HG03442 (cell line): ENCODE results near the gene LGALS7.
"Not testable (repeated sequence)": the region's sequence is repeated elsewhere in the genome, so short reads cannot be mapped to it uniquely, and the experiment has no call there.

Source experiments
- ATAC-seq: cut with Tn5 transposase; IDR thresholded peaks from one replicate; pipeline ENCODE4 v1.9.1; 2021; ENCODE audit warnings: mild to moderate bottlenecking, moderate library complexity; ENCODE audit not compliant: unreplicated experiment

The LGALS7 gene

DNA sequence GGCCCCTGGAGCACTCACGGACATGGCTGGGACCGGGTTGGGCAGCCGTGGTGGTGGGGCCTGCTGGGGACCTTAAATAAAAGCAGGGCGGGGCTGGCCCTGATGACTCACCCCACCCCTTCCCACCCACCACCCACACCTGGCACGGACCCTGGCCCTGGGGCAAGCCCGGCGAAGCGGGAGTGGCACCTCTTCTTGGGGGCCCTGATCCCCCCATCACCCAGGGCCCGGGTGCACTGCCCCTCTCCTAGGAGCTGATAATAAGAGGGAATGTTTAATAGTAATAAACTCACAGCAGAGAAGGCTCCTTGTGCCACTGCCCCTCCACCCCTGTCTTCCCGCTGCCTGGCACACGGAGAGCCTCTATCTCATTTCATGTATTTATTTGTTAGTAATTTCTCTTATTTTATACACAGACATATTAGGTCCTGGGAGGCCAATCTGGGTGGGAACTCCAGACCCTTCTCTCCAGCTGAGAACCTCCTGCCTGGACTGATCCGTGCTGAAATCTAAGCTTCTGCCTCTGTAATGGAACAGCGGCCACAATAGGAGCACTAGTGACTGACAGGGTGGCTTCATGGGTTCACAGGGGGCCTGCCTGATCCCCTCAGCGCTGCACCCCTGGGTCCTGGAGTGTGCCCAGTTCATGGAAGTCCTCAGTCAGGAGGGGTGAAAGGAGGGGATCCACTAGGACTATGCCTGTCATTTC lies at the start of gene LGALS7:
TSS of gene LGALS7 (minus strand) at position 49 of the 709 bp plus-strand sequence. CDS start at position 24, 25 bp downstream.
- ATAC-seq = no peak

DNA sequence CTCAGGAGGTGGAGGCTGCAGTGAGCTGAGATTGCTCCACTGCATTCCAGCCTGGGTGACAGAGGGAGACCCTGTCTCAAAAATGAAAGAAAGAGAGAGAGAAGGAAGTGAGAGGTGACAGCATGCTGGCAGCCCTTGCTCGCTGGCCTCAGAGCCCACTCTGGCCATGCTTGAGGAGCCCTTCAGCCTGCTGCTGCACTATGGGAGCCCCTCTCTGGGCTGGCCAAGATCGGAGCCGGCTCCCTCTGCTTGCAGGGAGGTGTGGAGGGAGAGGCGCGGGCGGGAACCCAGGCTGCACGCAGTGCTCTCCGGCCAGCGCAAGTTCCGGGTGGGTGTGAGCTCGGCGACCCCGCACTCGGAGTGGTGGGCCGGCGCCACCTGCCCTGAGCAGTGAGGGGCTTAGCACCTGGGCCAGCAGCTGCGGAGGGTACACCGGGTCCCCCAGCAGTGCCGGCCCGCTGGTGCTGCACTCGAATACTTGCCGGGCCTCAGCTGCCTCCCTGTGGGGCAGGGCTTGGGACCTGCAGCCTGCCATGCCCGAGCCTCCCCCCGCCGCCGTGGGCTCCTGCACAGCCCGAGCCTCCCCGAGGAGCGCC lies 48.0 kb upstream of the LGALS7 start:
- ATAC-seq = not testable (repeated sequence)

DNA sequence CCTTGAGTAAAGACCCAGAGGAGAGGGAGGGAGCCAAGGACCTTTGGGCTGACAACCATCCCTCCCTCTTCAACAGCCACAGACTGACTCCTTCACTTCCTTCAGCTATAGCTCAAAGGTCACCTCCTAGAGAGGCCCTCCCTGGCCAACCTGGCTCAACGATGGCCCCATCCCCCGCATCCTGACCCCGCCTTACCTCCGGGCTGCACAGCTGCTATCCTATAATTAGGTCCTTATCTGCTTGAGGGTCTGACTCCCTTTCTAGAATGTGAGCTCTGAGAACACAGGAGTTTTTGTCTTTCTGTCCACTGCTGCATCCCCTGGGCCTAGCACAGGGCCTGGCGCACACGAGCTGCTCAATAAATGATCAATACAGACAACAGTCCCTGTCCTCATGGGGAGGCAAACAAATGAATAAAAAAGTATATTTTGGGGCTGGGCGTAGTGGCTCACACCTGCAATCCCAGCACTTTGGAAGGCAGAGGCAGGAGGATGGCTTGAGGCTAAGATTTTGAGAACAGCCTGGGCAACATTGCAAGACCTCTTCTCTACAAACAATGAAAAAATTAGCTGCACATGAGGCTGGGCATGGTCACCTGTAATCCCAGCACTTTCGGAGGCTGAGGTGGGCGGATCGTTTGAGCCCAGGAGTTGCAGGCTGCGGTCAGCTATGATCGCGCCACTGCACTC lies 46.1 kb upstream of the LGALS7 start:
- no peak for ATAC-seq

DNA sequence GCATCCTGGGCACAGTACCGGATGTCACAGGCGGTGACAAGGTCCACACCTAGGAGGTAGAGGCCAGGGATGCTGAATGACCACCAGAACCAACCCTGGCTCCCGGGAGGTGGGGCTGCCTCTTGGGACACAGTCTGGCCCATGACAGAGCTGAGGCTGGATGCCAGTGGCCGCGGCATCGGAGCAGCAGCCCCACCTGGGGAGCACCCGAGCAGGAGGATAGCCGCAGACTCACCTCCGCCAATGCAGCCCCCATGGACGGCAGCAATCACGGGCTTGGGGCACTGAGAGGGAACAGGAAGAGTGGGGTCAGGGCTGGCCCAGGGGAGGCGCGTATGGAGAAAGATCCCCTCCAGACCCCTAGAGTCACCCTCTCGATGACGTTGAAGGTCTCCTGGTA lies 43.8 kb upstream of the LGALS7 start:
- ATAC-seq = no peak

DNA sequence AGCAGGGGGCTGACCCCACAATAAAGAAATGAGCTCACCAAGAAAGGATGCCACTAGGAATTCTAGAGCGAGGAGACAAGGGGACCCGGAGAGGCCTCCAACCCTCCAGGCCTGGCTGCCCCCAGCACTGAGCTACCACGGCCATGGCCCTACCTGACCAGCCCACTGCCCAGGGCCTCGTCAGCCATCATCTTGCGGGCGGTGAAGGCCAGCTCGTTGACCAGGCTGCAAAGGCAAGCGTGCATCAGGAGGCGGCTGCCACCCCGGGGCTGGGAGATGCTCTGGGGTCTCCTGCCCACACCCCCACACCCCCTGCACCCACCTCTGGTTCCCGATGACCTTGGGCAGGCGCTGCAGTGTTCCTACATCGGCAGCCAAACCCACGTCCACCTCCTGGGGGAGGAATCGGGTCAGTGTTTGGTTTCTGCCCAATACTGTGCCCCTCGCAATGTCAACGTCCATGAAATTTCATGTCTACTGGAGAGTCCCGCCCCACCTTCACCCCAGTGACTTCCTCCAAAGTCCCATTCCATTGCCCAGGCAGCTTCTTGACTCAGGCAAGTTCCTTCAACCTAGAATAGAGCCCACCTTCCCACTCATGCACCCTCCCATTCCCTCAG lies 42.9 kb upstream of the LGALS7 start:
- ATAC-seq = no peak

DNA sequence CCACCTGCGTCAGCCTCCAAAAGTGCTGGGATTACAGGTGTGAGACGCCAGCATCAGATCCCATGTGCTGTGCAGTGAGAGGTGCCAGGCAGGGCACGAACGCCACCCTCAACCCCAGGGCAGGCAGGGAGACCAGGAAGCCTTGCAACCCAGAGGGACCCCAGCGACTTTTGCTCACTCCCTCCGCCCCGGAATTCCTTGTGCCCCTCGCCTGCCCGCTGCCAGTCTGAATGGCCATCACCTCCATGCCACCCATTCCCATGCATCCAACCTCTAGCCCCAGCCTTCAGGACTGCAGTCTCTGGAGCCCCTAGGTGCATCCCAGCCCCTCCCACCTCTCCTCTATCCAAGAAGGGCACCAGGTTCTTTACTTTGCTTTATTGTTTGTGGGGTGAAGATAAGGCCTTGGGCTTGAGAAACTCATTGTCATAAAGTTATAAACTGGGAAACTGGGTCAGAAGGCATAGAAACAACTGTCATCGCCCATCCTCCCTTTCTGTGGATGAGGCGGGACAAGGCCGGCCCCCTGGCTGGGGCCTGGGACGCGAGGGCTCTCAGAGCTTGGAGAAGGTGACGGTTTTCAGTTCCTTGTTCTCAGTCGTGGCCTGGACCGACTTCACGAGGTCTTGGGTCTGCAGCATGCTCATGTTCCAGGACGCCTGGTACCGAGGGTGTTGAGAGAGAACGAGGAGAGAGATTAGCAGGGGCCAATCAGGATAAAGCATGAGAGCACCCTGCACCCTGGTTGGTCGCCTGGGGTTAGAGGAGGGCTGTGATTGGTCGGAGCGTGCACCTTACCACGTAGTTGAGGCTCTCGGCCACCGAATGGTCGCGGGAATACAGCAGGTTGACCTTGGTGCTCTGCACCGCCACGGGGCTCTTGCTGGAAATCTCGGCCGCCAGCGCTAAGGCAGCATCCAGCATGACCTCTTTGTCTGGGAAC lies 42.0 kb upstream of the LGALS7 start:
- no peak for ATAC-seq

DNA sequence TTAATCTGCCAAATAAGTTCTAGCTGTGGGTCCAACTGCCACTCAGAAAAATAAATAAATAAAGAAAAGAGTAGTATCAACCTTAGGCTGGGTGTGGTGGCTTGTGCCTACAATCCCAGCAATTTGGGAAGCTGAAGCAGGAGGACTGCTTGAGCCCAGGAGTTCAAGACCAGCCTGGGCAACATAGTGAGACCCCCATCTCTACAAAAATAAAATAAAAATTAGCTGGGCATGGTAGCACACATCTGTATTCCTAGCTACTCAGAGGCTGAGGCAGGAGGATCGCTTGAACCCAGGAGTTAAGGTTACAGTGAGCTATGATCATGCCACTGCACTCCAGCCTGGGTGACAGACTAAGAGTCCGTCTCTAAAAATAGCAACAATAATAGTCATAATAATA lies 40.6 kb upstream of the LGALS7 start:
- ATAC-seq = not testable (repeated sequence)

DNA sequence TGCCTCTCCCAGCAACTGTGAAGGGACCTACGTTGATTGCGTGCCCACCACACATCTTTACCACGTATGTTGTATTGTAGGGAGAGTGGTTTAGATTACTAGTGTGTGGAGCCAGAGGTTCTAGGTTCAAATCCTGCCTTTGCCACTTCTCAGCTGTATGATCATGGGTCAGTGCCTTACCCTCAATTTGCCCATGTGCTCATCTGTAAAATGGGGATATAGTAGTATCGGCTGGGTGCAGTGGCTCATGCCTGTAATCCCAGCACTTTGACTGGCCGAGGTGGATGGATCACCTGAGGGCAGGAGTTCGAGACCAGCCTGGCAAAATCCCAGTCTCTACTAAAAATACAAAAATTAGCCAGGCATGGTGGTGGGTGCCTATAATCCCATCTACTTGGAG lies 40.0 kb upstream of the LGALS7 start:
- no peak for ATAC-seq

DNA sequence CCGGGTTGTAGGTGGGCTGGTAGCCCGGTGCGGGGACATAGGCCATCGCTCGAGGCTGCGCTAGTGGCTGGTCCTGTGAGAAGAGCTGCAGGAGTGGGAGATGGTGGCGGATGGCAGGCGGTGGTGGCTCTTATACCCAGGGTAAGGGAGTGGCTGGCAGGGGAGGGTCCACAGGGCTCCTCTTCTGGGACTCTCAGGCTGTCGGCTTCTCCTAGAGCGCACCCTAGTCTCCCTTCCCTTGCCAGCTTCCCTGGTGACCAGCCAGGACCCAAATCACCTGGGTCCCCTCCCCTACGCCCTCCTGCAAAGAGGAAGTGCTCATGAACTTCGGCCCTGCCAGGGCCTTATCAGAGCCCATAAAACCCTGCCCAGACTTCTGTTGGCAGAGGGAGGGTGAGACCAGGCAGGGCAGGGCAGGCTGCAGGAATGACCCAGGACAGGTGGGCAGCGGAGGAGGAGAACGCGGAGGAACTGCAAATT lies 39.6 kb upstream of the LGALS7 start, which contains the start of gene LGALS4:
TSS of gene LGALS4 (minus strand) at position 105 of the 480 bp plus-strand sequence. CDS start at position 46, 59 bp downstream.
- no peak for ATAC-seq

DNA sequence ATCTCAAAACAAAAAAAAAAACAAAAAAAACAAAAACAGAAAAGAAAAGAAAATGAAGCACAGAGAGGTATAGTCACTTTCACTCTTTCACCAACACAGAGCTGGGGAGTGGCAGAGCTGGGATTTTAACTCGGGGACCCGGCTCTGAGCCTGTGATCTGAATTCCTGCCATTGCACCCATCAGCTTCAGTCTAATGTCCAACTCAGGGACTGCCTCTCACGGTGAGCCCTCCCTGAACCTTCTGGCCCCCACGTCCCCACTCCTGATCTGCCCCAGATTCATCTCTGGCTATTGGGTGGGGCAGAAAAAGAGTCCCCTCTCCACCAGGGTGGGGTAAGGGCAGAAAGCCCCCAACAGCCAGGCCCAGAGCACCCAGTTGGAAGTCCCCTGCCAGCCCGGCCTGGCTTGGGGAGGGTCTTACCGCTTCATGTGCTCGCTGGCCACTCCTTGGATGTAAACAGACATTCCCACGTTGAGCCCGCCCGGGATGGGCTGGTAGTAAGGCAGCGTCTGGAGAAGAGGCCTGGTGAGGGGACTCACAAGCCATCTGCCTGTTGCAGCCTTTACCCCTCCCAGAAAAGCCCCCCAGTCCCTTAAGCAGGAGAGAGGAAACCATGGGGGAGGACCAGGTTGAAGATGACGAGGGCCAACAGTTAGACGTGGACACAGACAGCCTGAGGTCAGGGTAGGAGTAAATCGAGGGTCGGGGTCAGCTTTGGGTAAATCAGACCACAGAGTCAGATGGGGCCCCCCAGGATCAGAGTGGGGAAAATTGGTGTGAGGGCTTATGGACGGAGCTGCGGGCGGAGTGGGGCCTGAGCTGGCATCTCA lies 38.9 kb upstream of the LGALS7 start:
- ATAC-seq = no peak

DNA sequence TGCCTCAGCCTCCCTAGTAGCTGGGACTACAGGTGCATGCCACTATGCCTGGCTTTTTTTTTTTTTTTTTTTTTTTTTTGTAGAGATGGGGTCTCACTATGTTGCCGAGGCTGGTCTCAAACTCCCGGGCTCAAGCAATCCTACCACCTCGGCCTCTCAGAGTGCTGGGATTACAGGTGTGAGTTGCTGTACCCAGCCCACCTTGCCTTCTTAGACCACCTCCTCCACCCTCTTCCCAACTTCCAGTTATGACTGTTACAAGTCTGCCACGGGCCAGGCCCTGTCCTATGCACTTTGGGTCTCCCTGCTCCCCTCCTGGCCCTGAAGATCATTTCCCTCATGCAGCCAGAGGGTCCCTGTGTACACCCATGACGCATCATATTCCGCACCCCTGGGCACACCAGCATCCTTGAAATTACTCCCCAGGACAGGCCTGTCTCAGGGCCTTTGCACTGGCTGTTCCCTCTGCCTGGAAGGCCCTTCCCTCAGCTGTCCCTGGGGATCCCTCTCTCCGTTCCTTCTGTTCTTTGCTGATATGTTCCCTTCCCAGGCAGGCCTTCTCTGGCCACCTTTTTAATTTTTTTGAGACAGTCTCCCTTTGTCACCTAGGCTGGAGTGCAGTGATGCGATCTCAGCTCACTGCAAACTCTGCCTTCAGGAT lies 36.4 kb upstream of the LGALS7 start:
- ATAC-seq = no peak

DNA sequence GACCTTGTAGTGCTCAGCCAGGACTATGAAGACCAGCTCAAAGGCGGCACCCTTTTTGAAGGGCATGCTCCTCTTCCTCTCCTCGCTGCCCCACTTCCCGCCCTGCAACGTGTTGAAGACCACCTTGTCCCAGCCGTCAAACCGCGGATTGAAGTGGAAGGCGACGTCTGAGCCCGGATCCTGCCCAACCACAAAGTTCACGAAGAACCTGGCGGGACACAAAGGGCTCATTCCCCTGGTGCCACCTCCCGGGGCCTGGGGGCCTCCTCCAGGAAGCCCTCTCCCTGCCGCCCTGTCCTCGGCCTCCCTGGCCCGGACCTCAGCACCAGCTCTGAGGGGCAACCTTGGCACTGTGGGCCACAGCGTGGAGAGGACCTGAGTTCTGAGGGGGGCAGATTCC lies 35.4 kb upstream of the LGALS7 start:
- no peak for ATAC-seq

DNA sequence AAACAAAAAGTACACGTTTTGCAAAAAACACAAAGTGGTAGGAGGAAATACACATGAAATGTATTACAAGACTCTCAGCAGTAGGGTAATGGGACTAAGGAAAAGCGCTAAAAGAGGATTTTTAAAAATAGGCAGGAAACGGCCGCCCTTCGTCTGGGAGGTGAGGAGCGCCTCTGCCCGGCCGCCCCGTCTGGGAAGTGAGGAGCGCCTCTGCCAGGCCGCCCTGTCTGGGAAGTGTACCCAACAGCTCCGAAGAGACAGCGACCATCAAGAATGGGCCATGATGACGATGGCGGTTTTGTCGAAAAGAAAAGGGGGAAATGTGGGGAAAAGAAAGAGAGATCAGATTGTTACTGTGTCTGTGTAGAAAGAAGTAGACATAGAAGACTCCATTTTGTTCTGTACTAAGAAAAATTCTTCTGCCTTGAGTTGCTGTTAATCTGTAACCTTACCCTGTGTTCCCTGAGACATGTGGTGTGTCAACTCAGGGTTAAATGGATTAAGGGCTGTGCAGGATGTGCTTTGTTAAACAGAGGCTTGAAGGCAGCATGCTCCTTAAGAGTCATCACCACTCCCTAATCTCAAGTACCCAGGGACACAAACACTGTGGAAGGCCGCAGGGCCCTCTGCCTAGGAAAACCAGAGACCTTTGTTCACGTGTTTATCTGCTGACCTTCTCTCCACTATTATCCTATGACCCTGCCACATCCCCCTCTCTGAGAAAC lies 34.2 kb upstream of the LGALS7 start:
- ATAC-seq = not testable (repeated sequence)

DNA sequence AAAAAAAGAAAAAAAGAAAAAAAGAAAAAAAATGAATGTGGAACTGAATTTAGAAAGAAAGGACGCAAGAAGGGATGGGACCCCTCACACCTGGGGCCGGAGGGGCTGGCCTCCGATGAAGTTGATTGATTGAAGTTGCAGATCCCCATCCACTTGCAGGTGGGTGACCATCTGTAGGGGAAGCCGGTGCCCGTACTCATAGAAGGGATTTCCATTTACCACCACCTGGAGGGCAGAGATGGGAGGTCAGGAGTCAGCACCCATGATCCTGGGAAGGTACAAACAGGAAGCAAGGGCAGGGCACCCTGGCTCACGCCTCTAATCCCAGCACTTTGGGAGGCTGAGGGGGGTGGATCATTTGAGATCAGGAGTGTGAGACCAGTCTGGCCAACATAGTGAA lies 33.1 kb upstream of the LGALS7 start:
- ATAC-seq = no peak

DNA sequence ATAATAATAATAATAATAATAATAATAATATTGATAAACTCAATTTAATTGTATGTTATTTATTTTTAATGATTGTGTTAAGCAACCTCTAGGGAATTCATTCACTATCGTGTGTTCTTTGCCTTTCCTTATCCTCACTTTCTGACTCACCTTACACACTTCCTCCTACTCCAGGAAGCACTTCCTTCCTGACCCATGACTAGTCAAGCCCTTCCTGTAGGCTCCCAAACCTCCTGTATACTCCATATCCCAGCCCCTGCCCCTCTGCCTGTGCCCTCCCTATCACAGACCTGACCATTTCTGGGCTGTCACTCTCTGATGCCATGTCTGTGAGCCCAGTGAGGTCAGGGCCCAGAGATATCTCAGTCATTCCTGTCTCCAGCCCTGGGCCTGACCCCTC lies 31.9 kb upstream of the LGALS7 start:
- no peak for ATAC-seq

DNA sequence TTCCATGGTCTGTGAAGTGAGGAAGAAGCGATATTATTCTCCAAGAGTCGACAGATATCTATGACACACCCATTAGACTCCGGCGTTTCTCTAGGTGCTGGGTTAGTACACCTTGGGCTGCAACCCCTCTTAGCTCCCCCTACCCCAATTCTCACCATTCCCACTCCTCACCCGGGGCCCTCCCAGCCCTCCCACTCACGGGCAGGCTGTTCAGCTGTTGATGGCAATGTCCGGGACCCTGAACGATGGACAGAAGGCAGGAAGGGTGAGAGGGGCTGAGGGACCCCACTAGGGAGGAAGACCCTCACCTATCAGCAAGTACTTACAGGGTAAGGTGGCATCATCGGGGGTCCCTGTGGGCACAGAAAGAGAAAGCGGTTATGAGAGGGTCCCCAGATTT lies 30.2 kb upstream of the LGALS7 start:
- no peak for ATAC-seq

DNA sequence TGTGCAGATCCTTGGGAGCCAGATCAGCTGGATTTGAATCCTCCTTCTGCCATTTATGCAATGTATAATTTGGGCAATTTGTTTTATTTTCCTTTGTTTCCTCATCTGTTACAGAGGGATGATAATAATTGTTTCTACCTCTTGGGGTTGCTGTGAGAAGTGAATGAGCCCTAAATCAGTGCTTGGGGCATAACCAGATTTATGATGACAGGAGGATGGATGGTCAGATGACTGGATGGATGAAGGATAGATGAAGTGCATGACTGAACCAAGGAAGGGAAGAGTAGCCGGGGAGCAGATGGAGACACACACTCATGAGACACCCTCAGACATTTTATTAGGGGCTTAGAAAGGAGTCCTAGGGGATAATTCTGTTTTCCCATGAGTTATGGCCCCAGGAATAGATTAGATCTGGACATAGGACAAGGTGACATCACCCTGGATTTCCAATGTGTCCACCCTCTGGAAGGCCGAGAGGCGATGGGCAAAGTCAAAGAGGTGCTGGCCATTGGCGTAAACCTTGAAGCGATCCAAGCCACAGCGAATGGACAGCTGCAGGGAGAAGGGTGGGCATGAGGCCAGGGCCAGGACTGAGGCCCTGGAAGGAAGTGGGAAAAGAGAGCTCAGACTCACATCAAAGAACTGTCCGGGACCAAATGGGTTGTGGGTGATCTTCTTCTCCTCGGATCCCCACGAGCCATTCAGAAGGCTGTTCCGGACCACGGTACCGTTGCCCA lies 28.2 kb upstream of the LGALS7 start:
- ATAC-seq = no peak
